H9 (cell line): ENCODE data around the gene ARMC12. TPM values are rescaled to one million over a fixed set of nuclear protein-coding genes. Genes with fewer than 3 reads are reported as not detected.

Experiments used
- DNase-seq: peaks from one replicate; pipeline ENCODE4 v3.0.0-alpha.2; 2017
- H2AFZ ChIP-seq: one replicate; pipeline ENCODE4 v1.6.1; 2013; ENCODE audit warnings: mild to moderate bottlenecking, low read length, control low read depth, moderate library complexity
- H2AK5ac ChIP-seq: 2 replicates; pipeline ENCODE4 v1.6.1; 2013; ENCODE audit warnings: low read length, control low read depth, mixed read lengths; ENCODE audit not compliant: insufficient read length
- H2BK120ac ChIP-seq: one replicate; pipeline ENCODE4 v1.6.1; 2013; ENCODE audit warnings: low read depth, mild to moderate bottlenecking, low read length, control low read depth, inconsistent platforms; ENCODE audit not compliant: poor library complexity, severe bottlenecking
- H2BK12ac ChIP-seq: 2 replicates; pipeline ENCODE4 v1.6.1; 2013; ENCODE audit warnings: low read length, control low read depth, mixed read lengths, low read depth; ENCODE audit not compliant: insufficient read length
- H2BK15ac ChIP-seq: 2 replicates; pipeline ENCODE4 v1.6.1; 2013; ENCODE audit warnings: low read depth, low read length, control low read depth
- H2BK20ac ChIP-seq: one replicate; pipeline ENCODE4 v1.6.1; 2013; ENCODE audit warnings: low read depth, mild to moderate bottlenecking, low read length, control low read depth, inconsistent platforms; ENCODE audit not compliant: poor library complexity, severe bottlenecking
- H2BK5ac ChIP-seq: 2 replicates; pipeline ENCODE4 v1.6.1; 2013; ENCODE audit warnings: low read length, control low read depth, mixed read lengths; ENCODE audit not compliant: insufficient read length
- H3K14ac ChIP-seq: 2 replicates; pipeline ENCODE4 v1.6.1; 2013; ENCODE audit warnings: low read length, control low read depth; ENCODE audit not compliant: insufficient read depth
- H3K18ac ChIP-seq: 2 replicates; pipeline ENCODE4 v1.6.1; 2013; ENCODE audit warnings: low read depth, mild to moderate bottlenecking, mixed read lengths, low read length, control low read depth; ENCODE audit not compliant: insufficient read length
- H3K23ac ChIP-seq: 2 replicates; pipeline ENCODE4 v1.6.1; 2013; ENCODE audit warnings: low read length, control low read depth, mixed read lengths, low read depth; ENCODE audit not compliant: insufficient read length
- H3K23me2 ChIP-seq: 2 replicates; pipeline ENCODE4 v1.6.1; 2013; ENCODE audit warnings: low read depth, mild to moderate bottlenecking, mixed read lengths, low read length, control low read depth; ENCODE audit not compliant: insufficient read length, poor library complexity, severe bottlenecking
- H3K27ac ChIP-seq: 2 replicates; pipeline ENCODE4 v1.5.1; 2013; ENCODE audit warnings: low read length, control low read depth, mixed read lengths, low read depth; ENCODE audit not compliant: insufficient read length
- H3K27me3 ChIP-seq: 2 replicates; pipeline ENCODE4 v1.6.1; 2013; ENCODE audit warnings: low read length, control low read depth, inconsistent platforms; ENCODE audit not compliant: insufficient read depth
- H3K4ac ChIP-seq: 2 replicates; pipeline ENCODE4 v1.6.1; 2013; ENCODE audit warnings: low read depth, mild to moderate bottlenecking, control low read depth, inconsistent platforms, low read length, moderate library complexity
- H3K4me1 ChIP-seq: 2 replicates; pipeline ENCODE4 v1.6.1; 2013; ENCODE audit warnings: low read length, control low read depth, inconsistent platforms; ENCODE audit not compliant: insufficient read depth
- H3K4me2 ChIP-seq: 2 replicates; pipeline ENCODE4 v1.6.1; 2013; ENCODE audit warnings: low read length, control low read depth, mixed read lengths; ENCODE audit not compliant: insufficient read length, insufficient read depth
- H3K56ac ChIP-seq: 2 replicates; pipeline ENCODE4 v1.6.1; 2013; ENCODE audit warnings: low read depth, mild to moderate bottlenecking, mixed read lengths, low read length, control low read depth; ENCODE audit not compliant: insufficient read length
- H3K79me1 ChIP-seq: 2 replicates; pipeline ENCODE4 v1.6.1; 2013; ENCODE audit warnings: low read depth, mild to moderate bottlenecking, moderate library complexity, low read length, control low read depth, inconsistent platforms; ENCODE audit not compliant: insufficient read depth, poor library complexity, severe bottlenecking
- H3K79me2 ChIP-seq: 2 replicates; pipeline ENCODE4 v1.6.1; 2013; ENCODE audit warnings: low read length, control low read depth, inconsistent platforms; ENCODE audit not compliant: insufficient read depth
- H3K9ac ChIP-seq: 2 replicates; pipeline ENCODE4 v1.6.1; 2013; ENCODE audit warnings: low read length, control low read depth, mixed read lengths; ENCODE audit not compliant: insufficient read length; ENCODE audit errors: extremely low read depth
- H3K9me3 ChIP-seq: one replicate; pipeline ENCODE4 v1.6.1; 2013; ENCODE audit warnings: low read depth, low read length, inconsistent platforms; ENCODE audit not compliant: control insufficient read depth
- H3T11ph ChIP-seq: one replicate; pipeline ENCODE4 v1.6.1; 2013; ENCODE audit warnings: mild to moderate bottlenecking, low read length, control low read depth, inconsistent platforms
- H4K20me1 ChIP-seq: one replicate; pipeline ENCODE4 v1.6.1; 2013; ENCODE audit not compliant: control insufficient read depth, insufficient read length, insufficient read depth
- H4K5ac ChIP-seq: 2 replicates; pipeline ENCODE4 v1.6.1; 2013; ENCODE audit warnings: low read depth, mild to moderate bottlenecking, mixed read lengths, low read length, control low read depth; ENCODE audit not compliant: insufficient read length
- H4K8ac ChIP-seq: replicated peaks from 2 replicates; pipeline ENCODE4 v1.6.1; 2013; ENCODE audit warnings: low read length, control low read depth, mixed read lengths, low read depth; ENCODE audit not compliant: insufficient read length
- H4K91ac ChIP-seq: 2 replicates; pipeline ENCODE4 v1.6.1; 2013; ENCODE audit warnings: low read depth, mild to moderate bottlenecking, moderate library complexity, mixed read lengths, low read length, control low read depth; ENCODE audit not compliant: insufficient read length
- H3K27ac Mint-ChIP-seq, 3 experiments: 2 replicates in 2 of 3; 3 replicates in 1 of 3; pipeline ENCODE4 v1.8.0; 2020 to 2021; ENCODE audit warnings: mixed read lengths in 3 of 3, mild to moderate bottlenecking in 1 of 3, moderate library complexity in 1 of 3
- H3K27me3 Mint-ChIP-seq: 2 replicates; pipeline ENCODE4 v1.8.0; 2021; ENCODE audit warnings: low read depth, mild to moderate bottlenecking, moderate library complexity, mixed read lengths
- H3K36me3 Mint-ChIP-seq, 3 experiments: 2 replicates in 2 of 3; 3 replicates in 1 of 3; pipeline ENCODE4 v1.8.0; 2020 to 2021; ENCODE audit warnings: low read depth in 3 of 3, mixed read lengths in 3 of 3; ENCODE audit not compliant: insufficient read depth in 1 of 3
- H3K4me1 Mint-ChIP-seq, 2 experiments: 2 replicates each; pipeline ENCODE4 v1.8.0; 2020; ENCODE audit warnings: mixed read lengths in 2 of 2
- H3K4me3 Mint-ChIP-seq, 2 experiments: 2 replicates in 1 of 2; 3 replicates in 1 of 2; pipeline ENCODE4 v1.8.0; 2020 to 2021; ENCODE audit warnings: mild to moderate bottlenecking in 2 of 2, mixed read lengths in 2 of 2, moderate library complexity in 1 of 2
- H3K9me3 Mint-ChIP-seq, 2 experiments: 2 replicates in 1 of 2; 3 replicates in 1 of 2; pipeline ENCODE4 v1.8.0; 2020; ENCODE audit warnings: mild to moderate bottlenecking in 2 of 2, mixed read lengths in 2 of 2, moderate library complexity in 1 of 2
- CTCF ChIP-seq: fragments of 200-600 bp; sonication (generic); conservative IDR thresholded peaks from 3 replicates; pipeline ENCODE4 v1.8.0; 2021; ENCODE audit warnings: antibody characterized with exemption, mild to moderate bottlenecking
- WGBS: extraction: QIAGEN DNeasy Blood & Tissue Kit; methylation state at CpG from one replicate; pipeline ENCODE4 v1.1.7; 2013; ENCODE audit warnings: missing lambda C conversion rate, low lambda C conversion rate, mixed read lengths; ENCODE audit not compliant: insufficient read length; ENCODE audit errors: extremely low coverage; 5-methylcytosine and 5-hydroxymethylcytosine counted together
- total RNA-seq: library from RNA; stranded (reverse); gene quantifications from 2 replicates; pipeline ENCODE4 v1.2.1, GENCODE V29; 2021

ARMC12 gene
- total RNA-seq, 1 experiment from 2014 or later = 1.7 TPM

GRCh38 chr6:35771343-35771627 is 34.5 kb downstream of the ARMC12 start:
- no peak overlapping the region for H4K5ac ChIP-seq
- H3K4ac ChIP-seq = no peak overlapping the region
- no peak overlapping the region for H3K56ac ChIP-seq
- no CpG with 5 or more reads among the region's 5 CpGs for WGBS
- H2BK120ac ChIP-seq = no peak overlapping the region
- no peak overlapping the region for H2AK5ac ChIP-seq
- Mint-ChIP-seq H3K36me3 (no peaks in the 10 kb centered on the region), H3K4me3 (no peak overlapping the region), H3K27ac (no peak overlapping the region), H3K27me3 (peaks cover 7% of the 10 kb centered on the region), H3K4me1 (peaks cover 16 to 21% of the 10 kb centered on the region in 2 experiments), H3K9me3 (no peaks in the 10 kb centered on the region)
- H3K23me2 ChIP-seq = no peaks in the 10 kb centered on the region
- no peak overlapping the region for H3K27ac ChIP-seq
- H2BK5ac ChIP-seq = no peak overlapping the region
- H2AFZ ChIP-seq = no peak overlapping the region
- no peak overlapping the region for H3K23ac ChIP-seq
- no peaks in the 10 kb centered on the region for H3K79me2 ChIP-seq
- H3K4me1 ChIP-seq = no peaks in the 10 kb centered on the region
- H4K20me1 ChIP-seq = no peaks in the 10 kb centered on the region
- no peaks in the 10 kb centered on the region for H3K9me3 ChIP-seq
- no peak for DNase-seq
- no peak overlapping the region for H3T11ph ChIP-seq
- no peaks in the 10 kb centered on the region for H3K27me3 ChIP-seq
- H4K8ac ChIP-seq = no peak overlapping the region
- no peak overlapping the region for H3K9ac ChIP-seq
- H3K4me2 ChIP-seq = no peak overlapping the region
- no peak overlapping the region for H2BK15ac ChIP-seq
- H3K14ac ChIP-seq = no peak overlapping the region
- H3K79me1 ChIP-seq = no peaks in the 10 kb centered on the region
- TF ChIP-seq CTCF = no peak
- no peak overlapping the region for H2BK12ac ChIP-seq
- H2BK20ac ChIP-seq = no peak overlapping the region
- no peak overlapping the region for H3K18ac ChIP-seq
- no peak overlapping the region for H4K91ac ChIP-seq
